ENCODE data around the gene B4GALT3. TPM values are rescaled to one million over a fixed set of nuclear protein-coding genes. Genes with fewer than 3 reads are reported as not detected.
"Not testable (repeated sequence)": the region's sequence is repeated elsewhere in the genome, so short reads cannot be mapped to it uniquely, and the experiment has no call there.

B4GALT3 gene
- 20.3 TPM for total RNA-seq
- long read RNA-seq, transcript B4GALT3-201 (8 exons, 1,911 nt) = major isoform, 71 of 125 reads
- long read RNA-seq, transcript B4GALT3-213 (8 exons, 2,414 nt) = minor isoform, 28 of 125 reads
- long read RNA-seq, partial matches to known transcripts = 5 of 125 reads
- long read RNA-seq, other reads (novel, unspliced or antisense) = 19 of 125 reads

DNA sequence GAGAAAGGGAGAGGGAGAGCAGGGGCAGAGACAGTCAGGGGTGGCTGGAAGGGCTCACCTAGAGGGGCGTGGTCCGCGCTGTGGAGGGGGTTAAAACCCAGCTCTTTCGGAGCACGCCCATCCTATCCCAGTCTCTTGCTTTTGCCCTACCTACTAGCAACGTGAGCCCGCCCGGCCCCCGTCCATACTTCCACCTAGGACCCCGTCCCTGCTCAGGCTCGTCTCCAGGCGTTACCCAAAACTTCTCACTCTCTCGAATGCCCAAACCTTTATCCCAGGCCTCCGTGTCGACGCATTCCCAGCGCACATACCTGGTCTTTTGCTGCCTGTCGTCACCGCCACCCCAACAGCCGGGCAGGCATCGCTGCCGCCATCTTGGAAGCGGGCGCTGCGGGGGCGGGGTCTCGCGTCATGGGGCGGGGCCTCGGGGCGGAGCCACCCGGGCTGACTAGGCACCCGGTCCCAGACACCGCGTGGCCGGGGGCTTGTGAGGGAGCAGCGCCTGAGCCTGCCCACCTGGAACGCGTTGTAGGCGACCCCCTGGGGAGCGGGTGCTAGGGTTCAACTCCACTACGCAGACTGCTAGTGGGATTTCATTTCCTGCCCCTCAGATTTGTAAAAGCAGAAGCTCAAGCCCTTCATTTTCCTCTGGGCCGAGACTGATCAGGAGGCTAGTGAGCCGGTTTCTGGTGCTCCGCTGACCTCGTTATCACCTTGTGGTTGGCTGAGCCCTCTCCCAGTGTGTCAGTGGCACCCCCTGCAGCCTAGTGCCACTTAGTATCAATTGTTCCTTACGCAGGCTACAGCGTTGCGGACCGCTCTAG lies at the start of gene B4GALT3:
Gene B4GALT3 (minus strand): TSS at position 396 of the 824 bp plus-strand sequence. CDS start 1,447 bp downstream, outside the sequence.
- peak; percentile 97 for ATAC-seq (ENCODE audit: poor library complexity)
- peak; percentile 95 for DNase-seq
- intact Hi-C loops (cut with DNase I) = no loop called here

GRCh38 chr1:161226759-161227158 lies 49.5 kb upstream of the B4GALT3 start:
- DNase-seq = no peak
- no peak for ATAC-seq (ENCODE audit: poor library complexity)
- intact Hi-C loops (cut with DNase I) = loop anchor here (5.0 kb wide), 2 partner anchors 81 to 156 kb away; partner anchors contain the start of gene MPZ

- intact Hi-C loops (cut with DNase I) = loop anchor here (5.0 kb wide), 2 partner anchors 81 to 156 kb away; partner anchors contain the start of gene MPZ
- DNase-seq = no peak
- ATAC-seq (ENCODE audit: poor library complexity) = peak; percentile 6
Measured at GRCh38 chr1:161226320-161226711, 49.0 kb upstream of the B4GALT3 start.

- ATAC-seq (ENCODE audit: poor library complexity) = peak; percentile 95
- peak; percentile 93 for DNase-seq
- intact Hi-C loops (cut with DNase I) = loop anchor here (5.0 kb wide), 2 partner anchors 82 to 157 kb away; partner anchors contain the start of gene MPZ
Measured at GRCh38 chr1:161225534-161226319, 48.4 kb upstream of the B4GALT3 start, which contains the start of gene TOMM40L. TSS of gene TOMM40L (plus strand) at chr1:161226060. CDS start at chr1:161226490, 430 bp downstream.

- no peak for ATAC-seq (ENCODE audit: poor library complexity)
- intact Hi-C loops (cut with DNase I) = loop anchor here (5.0 kb wide), 2 partner anchors 82 to 157 kb away; partner anchors contain the start of gene MPZ
- no peak for DNase-seq
Measured at GRCh38 chr1:161225178-161225533, 47.8 kb upstream of the B4GALT3 start.

DNA sequence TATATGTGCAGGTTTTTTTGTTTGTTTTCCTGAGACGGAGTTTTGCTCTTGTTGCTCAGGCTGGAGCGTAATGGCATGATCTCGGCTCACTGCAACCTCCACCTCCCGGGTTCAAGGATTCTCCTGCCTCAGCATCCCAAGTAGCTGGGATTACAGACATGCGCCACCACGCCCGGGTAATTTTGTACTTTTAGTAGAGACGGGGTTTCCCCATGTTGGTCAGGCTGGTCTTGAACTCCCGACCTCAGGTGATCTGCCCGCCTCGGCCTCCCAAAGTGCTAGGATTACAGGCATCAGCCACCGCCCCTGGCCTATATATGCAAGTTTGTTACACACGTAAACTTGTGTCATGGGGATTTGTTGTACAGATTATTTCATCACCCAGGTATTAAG lies 47.4 kb upstream of the B4GALT3 start:
- ATAC-seq (ENCODE audit: poor library complexity); DNase-seq: not testable (repeated sequence)
- intact Hi-C loops (cut with DNase I) = loop anchor here (5.0 kb wide), 2 partner anchors 83 to 158 kb away; partner anchors contain the start of gene MPZ

- ATAC-seq (ENCODE audit: poor library complexity) (no peak), DNase-seq (no peak)
- intact Hi-C loops (cut with DNase I) = no loop called here
Measured at GRCh38 chr1:161223805-161224694, 46.7 kb upstream of the B4GALT3 start.

GRCh38 chr1:161222175-161223019 lies 45.1 kb upstream of the B4GALT3 start:
- intact Hi-C loops (cut with DNase I) = no loop called here
- DNase-seq (no peak), ATAC-seq (ENCODE audit: poor library complexity) (no peak)

DNA sequence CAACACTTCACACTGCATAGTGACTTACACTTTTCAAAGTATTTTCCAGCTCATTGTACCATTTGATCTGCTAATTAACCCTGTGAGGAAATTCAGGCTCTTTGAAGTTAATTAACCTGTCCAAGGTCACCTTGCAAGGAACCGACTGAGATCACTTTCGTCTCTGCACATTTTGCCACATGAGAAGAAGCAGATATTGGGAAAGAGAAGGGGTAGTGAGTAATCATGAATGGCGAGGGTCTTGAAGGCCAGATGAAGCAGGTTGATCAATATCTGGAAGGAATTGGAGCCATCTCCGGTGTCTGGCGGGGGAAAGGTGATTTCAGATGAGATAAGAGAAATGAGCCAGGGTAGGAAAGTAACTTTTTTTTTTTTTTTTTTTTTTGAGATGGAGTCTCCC lies 42.7 kb upstream of the B4GALT3 start:
- intact Hi-C loops (cut with DNase I) = no loop called here
- no peak for DNase-seq
- no peak for ATAC-seq (ENCODE audit: poor library complexity)

- DNase-seq (no peak), ATAC-seq (ENCODE audit: poor library complexity) (no peak)
- intact Hi-C loops (cut with DNase I) = no loop called here
Measured at GRCh38 chr1:161219078-161219892, 42.0 kb upstream of the B4GALT3 start.

DNA sequence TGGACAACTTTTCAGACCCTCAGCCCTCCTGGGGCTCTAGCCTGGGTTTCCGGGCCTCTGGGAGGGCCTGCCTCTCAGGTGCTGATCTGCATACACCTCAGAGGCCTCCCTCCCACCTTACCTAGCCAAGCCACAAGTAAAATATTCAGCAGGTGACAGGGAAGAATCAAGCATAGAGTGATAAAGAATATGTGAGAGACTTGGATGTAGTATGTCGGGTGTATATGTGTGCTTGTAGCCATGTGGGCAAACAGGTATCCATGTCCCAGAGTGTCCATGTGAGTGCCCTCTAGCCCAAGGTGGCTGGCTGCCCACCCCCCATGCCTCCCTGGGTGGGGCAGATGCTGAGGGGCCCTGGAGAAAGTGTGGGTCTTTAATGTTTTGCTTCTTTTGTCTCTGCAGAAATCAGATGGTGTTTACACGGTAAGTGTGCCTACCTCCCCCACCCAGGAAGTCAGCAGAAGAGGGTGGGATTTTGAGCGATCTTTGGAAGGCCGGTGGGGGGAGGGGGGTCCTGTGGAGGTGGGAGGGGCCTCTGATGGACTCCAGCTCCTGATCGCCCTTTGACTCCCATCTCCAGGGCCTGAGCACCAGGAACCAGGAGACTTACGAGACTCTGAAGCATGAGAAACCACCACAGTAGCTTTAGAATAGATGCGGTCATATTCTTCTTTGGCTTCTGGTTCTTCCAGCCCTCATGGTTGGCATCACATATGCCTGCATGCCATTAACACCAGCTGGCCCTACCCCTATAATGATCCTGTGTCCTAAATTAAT lies 41.2 kb upstream of the B4GALT3 start:
- intact Hi-C loops (cut with DNase I) = no loop called here
- DNase-seq (no peak), ATAC-seq (ENCODE audit: poor library complexity) (no peak)

GRCh38 chr1:161217831-161218230 lies 40.5 kb upstream of the B4GALT3 start:
- intact Hi-C loops (cut with DNase I) = no loop called here
- ATAC-seq (ENCODE audit: poor library complexity) (no peak), DNase-seq (no peak)

GRCh38 chr1:161216945-161217712 lies 39.8 kb upstream of the B4GALT3 start:
- DNase-seq = no peak
- intact Hi-C loops (cut with DNase I) = no loop called here
- ATAC-seq (ENCODE audit: poor library complexity) = peak; percentile 62

GRCh38 chr1:161215076-161215475 lies 37.8 kb upstream of the B4GALT3 start, which contains the start of gene FCER1G:
TSS of gene FCER1G (plus strand) at chr1:161215295. CDS start at chr1:161215322, 27 bp downstream.
- DNase-seq (peak; percentile 81), ATAC-seq (ENCODE audit: poor library complexity) (peak; percentile 60)
- intact Hi-C loops (cut with DNase I) = no loop called here

- DNase-seq = no peak
- intact Hi-C loops (cut with DNase I) = no loop called here
- peak; percentile 19 for ATAC-seq (ENCODE audit: poor library complexity)
Measured at GRCh38 chr1:161214369-161214768, 37.1 kb upstream of the B4GALT3 start.
